Gastrocnemius medialis (tissue), 4 donors: ENCODE data around the gene GRID2. TPM values are rescaled to one million over a fixed set of nuclear protein-coding genes. Genes with fewer than 3 reads are reported as not detected.

Source experiments
- ATAC-seq, 2 donors: fragments of 150-250 bp; one replicate each; pipeline ENCODE4 v1.9.1; 2016
- DNase-seq, 2 donors: peaks; one replicate each; pipeline ENCODE4 v3.0.0-alpha.2; 2019
- H3K27ac ChIP-seq, 4 donors: fragments of 200-600 bp; sonication (generic); 1 replicate in 1 of 4; 2 replicates in 3 of 4; pipeline ENCODE4 v1.5.1; 2016 to 2018; ENCODE audit warnings: mild to moderate bottlenecking in 2 of 4, moderate library complexity in 1 of 4
- H3K27me3 ChIP-seq, 3 donors: fragments of 200-600 bp; sonication (generic) in 2 of 3; 1 replicate in 1 of 3; 2 replicates in 2 of 3; pipeline versions ENCODE4 v1.5.1 to v1.6.0; 2016 to 2019; ENCODE audit warnings: mild to moderate bottlenecking in 1 of 3, moderate library complexity in 1 of 3
- H3K36me3 ChIP-seq, 2 donors: fragments of 200-600 bp; sonication (generic) in 1 of 2; one replicate each; pipeline ENCODE4 v1.5.1; 2017 to 2018
- H3K4me1 ChIP-seq, 2 donors: fragments of 200-600 bp; sonication (generic) in 1 of 2; one replicate each; pipeline ENCODE4 v1.5.1; 2016 to 2017; ENCODE audit warnings: mild to moderate bottlenecking in 2 of 2
- H3K4me3 ChIP-seq, 4 donors: fragments of 200-600 bp; sonication (generic) in 3 of 4; 1 replicate in 1 of 4; 2 replicates in 3 of 4; pipeline ENCODE4 v1.5.1; 2016 to 2019; ENCODE audit warnings: mild to moderate bottlenecking in 2 of 4
- H3K9me3 ChIP-seq, 3 donors: fragments of 200-600 bp; sonication (generic) in 2 of 3; 1 replicate in 1 of 3; 2 replicates in 2 of 3; pipeline ENCODE4 v1.5.1; 2016 to 2019
- CTCF ChIP-seq, 5 experiments: fragments of 450-650 bp in 3 of 5; fragments of 200-600 bp in 2 of 5; sonication (generic) in 2 of 5; IDR thresholded peaks in 4 of 5; conservative IDR thresholded peaks in 1 of 5; 1 replicate in 4 of 5; 2 replicates in 1 of 5; pipeline ENCODE4 v1.5.1; 2016 to 2019; ENCODE audit warnings: antibody characterized with exemption in 5 of 5, mild to moderate bottlenecking in 3 of 5, moderate library complexity in 3 of 5
- POLR2A ChIP-seq, 2 donors: fragments of 450-650 bp; IDR thresholded peaks; one replicate each; pipeline ENCODE4 v1.6.1; 2017; ENCODE audit warnings: antibody characterized with exemption in 2 of 2, mild to moderate bottlenecking in 2 of 2, moderate library complexity in 2 of 2
- in situ Hi-C, 4 donors: fragments of 200-750 bp; cut with MboI; loops; one replicate each; pipeline versions ENCODE4 v1.15.0 to v1.8.0; 2017; ENCODE audit warnings: low sequenced_read_pairs in 4 of 4
- intact Hi-C: fragments of 100-400 bp; cut with DNase I; formaldehyde crosslinking; loops from one replicate; pipeline ENCODE4 v1.15.1; 2023; ENCODE audit warnings: low total_unique reads
- total RNA-seq, 4 donors: library from RNA; depleted of rRNA; stranded (reverse); fragments of >200 nt; gene quantifications; one replicate each; pipeline versions ENCODE4 v1.1.0 to v1.2.3, GENCODE V29; 2016

GRID2 gene
- total RNA-seq, 4 donors from 2014 or later: not detected

- Histone ChIP-seq H3K27me3 (no peaks in the 10 kb centered on the region), H3K9me3 (no peaks in the 10 kb centered on the region), H3K4me3 (no peak overlapping the region), H3K27ac (no peak overlapping the region), H3K36me3 (no peaks in the 10 kb centered on the region), H3K4me1 (no peaks in the 10 kb centered on the region)
- in situ Hi-C loops: no loop called here
- no peak for DNase-seq
- TF ChIP-seq POLR2A (IDR thresholded peaks at IDR 0.05) (no peak), CTCF (IDR thresholded peaks at IDR 0.05 in 4 of 5, conservative IDR thresholded peaks at IDR 0.05 in 1 of 5) (no peak)
- intact Hi-C loops: no loop called here
- ATAC-seq: no peak
Measured at GRCh38 chr4:93568758-93569157, 1265.0 kb downstream of the GRID2 start.

GRCh38 chr4:93573285-93573684 is 1269.5 kb downstream of the GRID2 start:
- H3K4me3 ChIP-seq: no peak overlapping the region
- ATAC-seq (no peak), DNase-seq (no peak)
- intact Hi-C loops (no loop called here), in situ Hi-C loops (no loop called here)
- H3K27me3 ChIP-seq: no peaks in the 10 kb centered on the region
- TF ChIP-seq CTCF (IDR thresholded peaks at IDR 0.05 in 4 of 5, conservative IDR thresholded peaks at IDR 0.05 in 1 of 5) (no peak), POLR2A (IDR thresholded peaks at IDR 0.05) (no peak)
- no peaks in the 10 kb centered on the region for H3K9me3 ChIP-seq
- no peak overlapping the region for H3K27ac ChIP-seq
- no peaks in the 10 kb centered on the region for H3K4me1 ChIP-seq
- no peaks in the 10 kb centered on the region for H3K36me3 ChIP-seq

- TF ChIP-seq CTCF (IDR thresholded peaks at IDR 0.05 in 4 of 5, conservative IDR thresholded peaks at IDR 0.05 in 1 of 5) (no peak), POLR2A (IDR thresholded peaks at IDR 0.05) (no peak)
- no peaks in the 10 kb centered on the region for H3K9me3 ChIP-seq
- intact Hi-C loops (no loop called here), in situ Hi-C loops (no loop called here)
- H3K27me3 ChIP-seq: no peaks in the 10 kb centered on the region
- ATAC-seq: no peak
- no peaks in the 10 kb centered on the region for H3K4me1 ChIP-seq
- H3K36me3 ChIP-seq: no peaks in the 10 kb centered on the region
- no peak overlapping the region for H3K27ac ChIP-seq
- H3K4me3 ChIP-seq: no peak overlapping the region
- DNase-seq: no peak
Measured at GRCh38 chr4:93578942-93579341, 1275.2 kb downstream of the GRID2 start.

- Histone ChIP-seq H3K27me3 (no peaks in the 10 kb centered on the region), H3K27ac (no peak overlapping the region), H3K9me3 (no peaks in the 10 kb centered on the region), H3K4me1 (no peaks in the 10 kb centered on the region), H3K4me3 (no peak overlapping the region), H3K36me3 (no peaks in the 10 kb centered on the region)
- in situ Hi-C loops: no loop called here
- intact Hi-C loops: no loop called here
- TF ChIP-seq POLR2A (IDR thresholded peaks at IDR 0.05): no peak
- no peak for TF ChIP-seq CTCF (IDR thresholded peaks at IDR 0.05 in 4 of 5, conservative IDR thresholded peaks at IDR 0.05 in 1 of 5)
- ATAC-seq: no peak
- no peak for DNase-seq
Measured at GRCh38 chr4:93605163-93605562, 1301.4 kb downstream of the GRID2 start.

- in situ Hi-C loops: no loop called here
Measured at GRCh38 chr4:93617606-93618005, 1313.8 kb downstream of the GRID2 start.

More at GRCh38 chr4:93617606-93618005, 1313.8 kb downstream of the GRID2 start:
- intact Hi-C loops: no loop called here
- ATAC-seq (no peak), DNase-seq (no peak)
- no peaks in the 10 kb centered on the region for H3K4me1 ChIP-seq
- H3K27me3 ChIP-seq: no peaks in the 10 kb centered on the region
- H3K36me3 ChIP-seq: no peaks in the 10 kb centered on the region
- no peak overlapping the region for H3K27ac ChIP-seq
- no peak overlapping the region for H3K4me3 ChIP-seq
- H3K9me3 ChIP-seq: no peaks in the 10 kb centered on the region
- no peak for TF ChIP-seq CTCF (IDR thresholded peaks at IDR 0.05 in 4 of 5, conservative IDR thresholded peaks at IDR 0.05 in 1 of 5)
- no peak for TF ChIP-seq POLR2A (IDR thresholded peaks at IDR 0.05)
